Measurements from ENCODE around the gene PDE12.
"Not testable (repeated sequence)": the region's sequence is repeated elsewhere in the genome, so short reads cannot be mapped to it uniquely, and the experiment has no call there.

Gene PDE12

GRCh38 chr3:57586778-57587177, 30.7 kb downstream of the PDE12 start:
- DNase-seq, result no peak

DNA sequence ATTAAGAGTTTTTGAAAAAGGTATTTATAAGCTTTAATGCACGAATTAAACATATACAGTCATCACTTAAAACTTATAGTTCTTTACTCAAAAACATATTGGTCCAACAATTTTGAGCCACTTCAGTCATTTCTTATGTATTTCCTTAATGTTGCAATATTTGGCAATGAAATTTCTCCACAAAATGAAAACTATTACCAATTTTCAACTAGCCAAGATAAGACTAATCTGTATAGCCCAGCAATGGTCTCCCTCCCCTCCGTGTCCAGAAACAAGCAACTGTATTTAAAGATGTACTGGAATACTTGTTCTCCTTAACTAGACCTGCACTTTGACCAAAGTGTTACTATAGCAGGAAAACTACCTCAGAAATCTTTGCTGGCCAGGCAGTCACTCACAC, 31.8 kb downstream of the PDE12 start:
- no peak for DNase-seq

GRCh38 chr3:57592306-57592705, 36.2 kb downstream of the PDE12 start:
- DNase-seq, result no peak

DNA sequence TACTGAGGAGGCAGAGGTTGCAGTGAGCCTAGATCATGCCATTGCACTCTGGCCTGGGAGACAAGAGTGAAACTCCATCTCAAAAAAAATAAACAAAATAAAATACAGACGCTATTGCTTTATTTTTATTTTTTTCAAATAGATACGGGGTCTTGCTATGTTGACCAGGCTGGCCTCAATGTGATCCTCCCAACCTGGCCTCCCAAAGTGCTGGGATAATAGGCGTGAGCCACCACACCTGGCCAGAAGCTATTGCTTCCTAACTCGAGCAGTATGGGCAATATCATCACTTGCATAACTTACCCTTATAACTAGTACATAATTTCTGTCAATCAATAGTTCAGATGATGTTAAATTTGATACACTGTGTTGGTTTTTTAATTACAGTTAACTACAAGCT, 38.1 kb downstream of the PDE12 start:
- DNase-seq, result no peak

GRCh38 chr3:57594576-57594975, 38.5 kb downstream of the PDE12 start:
- DNase-seq, result no peak

GRCh38 chr3:57596495-57597126, 40.5 kb downstream of the PDE12 start:
- no peak for DNase-seq

DNA sequence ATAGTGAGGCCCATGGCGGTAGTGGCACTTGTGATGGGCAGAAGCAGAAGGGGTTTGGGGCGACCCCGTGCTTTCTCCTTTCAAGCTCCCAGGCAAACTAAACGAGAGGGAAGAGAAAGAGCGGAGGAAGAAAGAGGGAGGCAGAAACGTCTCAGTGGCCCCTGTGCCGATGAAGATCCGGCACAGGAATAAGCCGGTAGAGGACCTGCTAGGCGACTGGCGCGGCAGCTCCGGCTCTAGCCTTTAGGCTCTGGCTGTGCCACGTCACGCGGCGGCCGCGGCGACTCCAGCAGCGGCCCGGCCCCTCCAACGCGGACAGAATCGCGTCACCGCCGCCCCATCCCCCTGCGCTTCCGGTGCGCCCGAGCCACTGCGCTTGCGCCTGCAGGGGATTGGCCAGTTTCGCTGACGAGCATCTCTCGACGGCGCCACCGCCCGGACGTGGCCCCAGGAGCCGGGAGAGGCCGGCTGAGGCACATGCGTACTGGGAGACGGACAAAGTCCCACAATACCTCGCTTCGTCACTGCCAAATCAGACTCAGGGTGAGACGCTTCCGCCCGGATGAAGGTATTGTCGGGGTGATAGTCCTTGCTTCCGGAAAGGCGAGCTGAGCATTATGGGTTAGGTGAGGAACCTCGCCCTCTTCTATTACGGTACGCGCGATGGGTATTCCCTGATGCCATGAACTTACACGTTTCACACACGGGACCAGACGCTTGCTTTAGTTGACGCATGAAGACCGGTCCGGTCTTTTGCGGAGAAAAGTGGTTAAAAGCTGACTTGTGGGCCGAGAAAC, 41.3 kb downstream of the PDE12 start, which contains the start of gene ARF4:
ARF4 (minus strand) TSS at position 218 of the 797 bp plus-strand sequence; CDS start at position 14, 204 bp downstream.
- peak; percentile 95 for DNase-seq

- no peak for DNase-seq
Measured at GRCh38 chr3:57598765-57599360, 42.8 kb downstream of the PDE12 start.

GRCh38 chr3:57600195-57600594, 44.1 kb downstream of the PDE12 start:
- DNase-seq, result no peak

GRCh38 chr3:57604971-57605370, 48.9 kb downstream of the PDE12 start:
- DNase-seq, result no peak

GRCh38 chr3:57605683-57606082, 49.6 kb downstream of the PDE12 start:
- no peak for DNase-seq

DNA sequence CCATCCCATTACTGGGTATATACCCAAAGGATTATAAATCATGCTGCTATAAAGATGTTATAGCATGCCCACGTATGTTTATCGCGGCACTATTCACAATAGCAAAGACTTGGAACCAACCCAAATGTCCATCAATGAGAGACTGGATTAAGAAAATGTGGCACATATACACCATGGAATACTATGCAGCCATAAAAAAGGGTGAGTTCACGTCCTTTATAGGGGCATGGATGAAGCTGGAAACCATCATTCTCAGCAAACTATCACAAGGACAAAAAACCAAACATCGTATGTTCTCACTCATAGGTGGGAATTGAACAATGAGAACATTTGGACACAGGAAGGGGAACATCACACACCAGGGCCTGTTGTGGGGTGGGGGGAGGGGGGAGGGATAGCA, 55.8 kb downstream of the PDE12 start:
- not testable (repeated sequence) for DNase-seq

GRCh38 chr3:57616233-57616632, 60.2 kb downstream of the PDE12 start:
- DNase-seq, result no peak

Data from DMS153 (cell line).